Osteocyte (in vitro differentiated cells): Measurements from ENCODE around the gene ABI3BP. TPM values are rescaled to one million over a fixed set of nuclear protein-coding genes. Genes with fewer than 3 reads are reported as not detected.

Experiments used
- DNase-seq: peaks from one replicate; pipeline ENCODE4 v3.0.0; 2021; ENCODE audit warnings: mixed read lengths; ENCODE audit not compliant: unreplicated experiment; ENCODE audit errors: extremely low spot score
- H3K27ac Mint-ChIP-seq: one replicate; pipeline ENCODE4 v1.8.0; 2021; ENCODE audit warnings: mild to moderate bottlenecking, mixed read lengths; ENCODE audit not compliant: unreplicated experiment
- H3K27me3 Mint-ChIP-seq: one replicate; pipeline ENCODE4 v1.8.0; 2021; ENCODE audit warnings: mixed read lengths; ENCODE audit not compliant: unreplicated experiment
- H3K36me3 Mint-ChIP-seq: one replicate; pipeline ENCODE4 v1.8.0; 2021; ENCODE audit warnings: mixed read lengths; ENCODE audit not compliant: unreplicated experiment
- H3K4me1 Mint-ChIP-seq: one replicate; pipeline ENCODE4 v1.8.0; 2021; ENCODE audit warnings: mixed read lengths; ENCODE audit not compliant: unreplicated experiment
- H3K4me3 Mint-ChIP-seq: one replicate; pipeline ENCODE4 v1.8.0; 2021; ENCODE audit warnings: mild to moderate bottlenecking, moderate library complexity, mixed read lengths; ENCODE audit not compliant: unreplicated experiment
- H3K9me3 Mint-ChIP-seq: one replicate; pipeline ENCODE4 v1.8.0; 2021; ENCODE audit warnings: mixed read lengths; ENCODE audit not compliant: unreplicated experiment
- total RNA-seq: library from RNA; stranded (reverse); gene quantifications from 2 replicates; pipeline ENCODE4 v1.2.1, GENCODE V29; 2021
- TF ChIP-seq, protein P1 (sequence below): fragments of 200-600 bp; sonication (generic); IDR thresholded peaks from 2 replicates; pipeline ENCODE4 v1.5.0; 2021; ENCODE audit warnings: antibody characterized with exemption, mild to moderate bottlenecking, moderate library complexity

The ABI3BP gene
- total RNA-seq, 1 donor from 2014 or later = 157 TPM

DNA sequence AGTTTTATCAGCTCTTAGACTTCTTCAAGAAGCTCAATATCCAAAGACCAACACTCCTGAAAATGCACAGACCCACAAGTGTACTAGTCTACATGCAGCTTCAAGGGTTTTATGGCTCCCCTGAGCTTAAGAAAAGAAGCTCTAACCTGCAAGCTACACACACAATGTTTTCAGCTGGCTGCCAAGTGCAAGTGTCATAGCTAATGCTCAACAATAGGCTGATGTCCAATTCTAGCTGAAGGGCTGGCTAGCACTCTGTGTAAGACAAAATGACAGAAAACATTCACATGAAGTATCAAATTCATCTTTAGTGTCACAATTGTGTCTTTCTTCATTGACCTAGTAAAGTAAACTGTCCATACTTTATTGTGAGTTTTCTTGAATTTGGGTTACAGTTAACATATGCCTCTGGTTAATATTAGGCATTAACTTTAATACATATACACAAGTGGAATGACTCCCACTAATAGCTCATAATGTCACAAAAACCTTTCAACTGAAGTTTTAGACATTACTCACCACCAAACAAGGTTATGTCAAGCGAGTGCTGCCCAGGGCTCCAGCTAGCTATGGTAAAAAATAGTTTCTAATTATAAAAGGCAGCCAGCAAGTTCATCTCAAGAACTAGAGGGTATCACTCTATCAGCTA lies 15.1 kb downstream of the ABI3BP start:
- TF ChIP-seq, protein P1, sequence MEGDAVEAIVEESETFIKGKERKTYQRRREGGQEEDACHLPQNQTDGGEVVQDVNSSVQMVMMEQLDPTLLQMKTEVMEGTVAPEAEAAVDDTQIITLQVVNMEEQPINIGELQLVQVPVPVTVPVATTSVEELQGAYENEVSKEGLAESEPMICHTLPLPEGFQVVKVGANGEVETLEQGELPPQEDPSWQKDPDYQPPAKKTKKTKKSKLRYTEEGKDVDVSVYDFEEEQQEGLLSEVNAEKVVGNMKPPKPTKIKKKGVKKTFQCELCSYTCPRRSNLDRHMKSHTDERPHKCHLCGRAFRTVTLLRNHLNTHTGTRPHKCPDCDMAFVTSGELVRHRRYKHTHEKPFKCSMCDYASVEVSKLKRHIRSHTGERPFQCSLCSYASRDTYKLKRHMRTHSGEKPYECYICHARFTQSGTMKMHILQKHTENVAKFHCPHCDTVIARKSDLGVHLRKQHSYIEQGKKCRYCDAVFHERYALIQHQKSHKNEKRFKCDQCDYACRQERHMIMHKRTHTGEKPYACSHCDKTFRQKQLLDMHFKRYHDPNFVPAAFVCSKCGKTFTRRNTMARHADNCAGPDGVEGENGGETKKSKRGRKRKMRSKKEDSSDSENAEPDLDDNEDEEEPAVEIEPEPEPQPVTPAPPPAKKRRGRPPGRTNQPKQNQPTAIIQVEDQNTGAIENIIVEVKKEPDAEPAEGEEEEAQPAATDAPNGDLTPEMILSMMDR = no peak
- DNase-seq = no peak
- no peak overlapping the region for H3K4me3 Mint-ChIP-seq
- H3K27me3 Mint-ChIP-seq = no peaks in the 10 kb centered on the region
- peaks cover 5% of the 10 kb centered on the region for H3K9me3 Mint-ChIP-seq
- H3K27ac Mint-ChIP-seq = no peak overlapping the region
- peaks cover 39% of the 10 kb centered on the region for H3K4me1 Mint-ChIP-seq
- H3K36me3 Mint-ChIP-seq = peaks cover 6% of the 10 kb centered on the region

- Mint-ChIP-seq H3K36me3 (peaks cover 6% of the 10 kb centered on the region), H3K27me3 (no peaks in the 10 kb centered on the region), H3K4me3 (no peak overlapping the region), H3K9me3 (peaks cover 5% of the 10 kb centered on the region), H3K27ac (no peak overlapping the region), H3K4me1 (peaks cover 40% of the 10 kb centered on the region)
- TF ChIP-seq, protein P1 = no peak
- no peak for DNase-seq
Measured at GRCh38 chr3:100976611-100977010, 16.6 kb downstream of the ABI3BP start.

- no peak for DNase-seq
- H3K27ac Mint-ChIP-seq = no peak overlapping the region
- no peak overlapping the region for H3K4me3 Mint-ChIP-seq
- peaks cover 3% of the 10 kb centered on the region for H3K36me3 Mint-ChIP-seq
- peaks cover 45% of the 10 kb centered on the region for H3K4me1 Mint-ChIP-seq
- TF ChIP-seq, protein P1 = no peak
- H3K9me3 Mint-ChIP-seq = peaks cover 5% of the 10 kb centered on the region
- no peaks in the 10 kb centered on the region for H3K27me3 Mint-ChIP-seq
Measured at GRCh38 chr3:100975714-100976113, 17.5 kb downstream of the ABI3BP start.

GRCh38 chr3:100973594-100973993 lies 19.6 kb downstream of the ABI3BP start:
- no peak for DNase-seq
- H3K36me3 Mint-ChIP-seq = peaks cover 2% of the 10 kb centered on the region
- peaks cover 45% of the 10 kb centered on the region for H3K4me1 Mint-ChIP-seq
- no peaks in the 10 kb centered on the region for H3K27me3 Mint-ChIP-seq
- H3K27ac Mint-ChIP-seq = peak overlapping the region; percentile 74
- peaks cover 5% of the 10 kb centered on the region for H3K9me3 Mint-ChIP-seq
- TF ChIP-seq, protein P1 = no peak
- no peak overlapping the region for H3K4me3 Mint-ChIP-seq

GRCh38 chr3:100972867-100973266 lies 20.4 kb downstream of the ABI3BP start:
- peak overlapping the region; percentile 74 for H3K27ac Mint-ChIP-seq
- H3K9me3 Mint-ChIP-seq = peaks cover 5% of the 10 kb centered on the region
- DNase-seq = no peak
- H3K27me3 Mint-ChIP-seq = no peaks in the 10 kb centered on the region
- TF ChIP-seq, protein P1 = no peak
- H3K36me3 Mint-ChIP-seq = peaks cover 1% of the 10 kb centered on the region
- H3K4me1 Mint-ChIP-seq = peaks cover 45% of the 10 kb centered on the region
- H3K4me3 Mint-ChIP-seq = no peak overlapping the region
